Lower lobe of right lung (tissue), 2 donors: ENCODE measurements around the gene KCNK4. TPM values are rescaled to one million over a fixed set of nuclear protein-coding genes. Genes with fewer than 3 reads are reported as not detected.
A peak's percentile ranks its signal among the peaks of the same experiment; 100 is the strongest.

Experiments
- ATAC-seq, 2 donors: fragments of 200-7000 bp; cut with Tn5 transposase; one replicate each; pipeline ENCODE4 v1.9.1; 2020 to 2022; ENCODE audit warnings: mild to moderate bottlenecking in 2 of 2, moderate library complexity in 2 of 2
- DNase-seq: peaks from one replicate; pipeline ENCODE4 v3.0.0-alpha.2; 2020
- H3K27ac ChIP-seq: fragments of 200-600 bp; one replicate; pipeline ENCODE4 v1.8.0; 2022
- H3K27me3 ChIP-seq: fragments of 200-600 bp; one replicate; pipeline ENCODE4 v1.8.0; 2022; ENCODE audit warnings: low read depth
- H3K36me3 ChIP-seq: fragments of 200-600 bp; one replicate; pipeline ENCODE4 v1.8.0; 2022; ENCODE audit warnings: mild to moderate bottlenecking
- H3K4me1 ChIP-seq: fragments of 200-600 bp; one replicate; pipeline ENCODE4 v1.8.0; 2022
- H3K4me3 ChIP-seq: fragments of 200-600 bp; one replicate; pipeline ENCODE4 v1.8.0; 2022; ENCODE audit warnings: mild to moderate bottlenecking
- H3K9me3 ChIP-seq: fragments of 200-600 bp; one replicate; pipeline ENCODE4 v1.8.0; 2022
- intact Hi-C: fragments of 100-400 bp; cut with DNase I; formaldehyde crosslinking; loops from one replicate; pipeline ENCODE4 v1.11.0; 2022
- total RNA-seq: library from RNA; stranded (reverse); fragmentation: NEBNext Ultra II Directional; extraction: Animal tissue kit (Norgen Biotek cat#: 25700); gene quantifications from one replicate; pipeline ENCODE4 v1.2.1, GENCODE V29; 2021
- TF ChIP-seq, protein P1 (sequence below): fragments of 200-600 bp; IDR thresholded peaks from one replicate; pipeline ENCODE4 v1.8.0; 2022; ENCODE audit warnings: antibody characterized with exemption, mild to moderate bottlenecking
- donor health status: DM: no; HTN: yes; CAD: no; lungs with severe emphysema.

KCNK4 gene
- total RNA-seq, 1 donor from 2014 or later = not detected

DNA sequence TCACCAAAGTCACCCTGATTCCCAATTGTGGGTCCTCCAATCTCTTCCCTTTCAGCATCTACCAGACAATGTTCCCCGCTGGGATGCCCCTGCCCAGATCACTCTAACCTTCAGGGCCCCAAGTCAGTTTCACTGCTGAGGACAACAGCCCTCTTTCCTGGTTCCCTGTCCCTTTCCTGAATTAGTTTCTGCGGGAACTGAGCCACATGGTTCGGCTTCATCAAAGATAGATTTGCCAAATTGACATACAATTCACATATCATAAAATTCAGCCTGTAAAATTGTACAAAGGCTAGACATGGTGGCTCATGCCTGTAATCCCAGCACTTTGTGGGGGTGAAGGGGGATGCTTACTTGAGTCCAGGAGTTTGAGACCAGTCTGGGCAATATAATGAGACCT, 36.9 kb downstream of the KCNK4 start:
- DNase-seq = no peak
- Histone ChIP-seq H3K4me3 (no peak overlapping the region), H3K36me3 (no peaks in the 10 kb centered on the region), H3K27ac (no peak overlapping the region), H3K4me1 (peaks cover 17% of the 10 kb centered on the region), H3K9me3 (no peaks in the 10 kb centered on the region), H3K27me3 (no peaks in the 10 kb centered on the region)
- ATAC-seq = no peak
- intact Hi-C loops = no loop called here
- TF ChIP-seq, protein P1, sequence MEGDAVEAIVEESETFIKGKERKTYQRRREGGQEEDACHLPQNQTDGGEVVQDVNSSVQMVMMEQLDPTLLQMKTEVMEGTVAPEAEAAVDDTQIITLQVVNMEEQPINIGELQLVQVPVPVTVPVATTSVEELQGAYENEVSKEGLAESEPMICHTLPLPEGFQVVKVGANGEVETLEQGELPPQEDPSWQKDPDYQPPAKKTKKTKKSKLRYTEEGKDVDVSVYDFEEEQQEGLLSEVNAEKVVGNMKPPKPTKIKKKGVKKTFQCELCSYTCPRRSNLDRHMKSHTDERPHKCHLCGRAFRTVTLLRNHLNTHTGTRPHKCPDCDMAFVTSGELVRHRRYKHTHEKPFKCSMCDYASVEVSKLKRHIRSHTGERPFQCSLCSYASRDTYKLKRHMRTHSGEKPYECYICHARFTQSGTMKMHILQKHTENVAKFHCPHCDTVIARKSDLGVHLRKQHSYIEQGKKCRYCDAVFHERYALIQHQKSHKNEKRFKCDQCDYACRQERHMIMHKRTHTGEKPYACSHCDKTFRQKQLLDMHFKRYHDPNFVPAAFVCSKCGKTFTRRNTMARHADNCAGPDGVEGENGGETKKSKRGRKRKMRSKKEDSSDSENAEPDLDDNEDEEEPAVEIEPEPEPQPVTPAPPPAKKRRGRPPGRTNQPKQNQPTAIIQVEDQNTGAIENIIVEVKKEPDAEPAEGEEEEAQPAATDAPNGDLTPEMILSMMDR = no peak

- H3K4me3 ChIP-seq = no peak overlapping the region
- H3K9me3 ChIP-seq = no peaks in the 10 kb centered on the region
- ATAC-seq = no peak
- H3K4me1 ChIP-seq = peaks cover 21% of the 10 kb centered on the region
- intact Hi-C loops = no loop called here
- no peak for DNase-seq
- TF ChIP-seq, protein P1 = no peak
- H3K27ac ChIP-seq = no peak overlapping the region
- no peaks in the 10 kb centered on the region for H3K27me3 ChIP-seq
- no peaks in the 10 kb centered on the region for H3K36me3 ChIP-seq
These were observed 39.8 kb downstream of the KCNK4 start for GRCh38 chr11:64330888-64331287.

DNA sequence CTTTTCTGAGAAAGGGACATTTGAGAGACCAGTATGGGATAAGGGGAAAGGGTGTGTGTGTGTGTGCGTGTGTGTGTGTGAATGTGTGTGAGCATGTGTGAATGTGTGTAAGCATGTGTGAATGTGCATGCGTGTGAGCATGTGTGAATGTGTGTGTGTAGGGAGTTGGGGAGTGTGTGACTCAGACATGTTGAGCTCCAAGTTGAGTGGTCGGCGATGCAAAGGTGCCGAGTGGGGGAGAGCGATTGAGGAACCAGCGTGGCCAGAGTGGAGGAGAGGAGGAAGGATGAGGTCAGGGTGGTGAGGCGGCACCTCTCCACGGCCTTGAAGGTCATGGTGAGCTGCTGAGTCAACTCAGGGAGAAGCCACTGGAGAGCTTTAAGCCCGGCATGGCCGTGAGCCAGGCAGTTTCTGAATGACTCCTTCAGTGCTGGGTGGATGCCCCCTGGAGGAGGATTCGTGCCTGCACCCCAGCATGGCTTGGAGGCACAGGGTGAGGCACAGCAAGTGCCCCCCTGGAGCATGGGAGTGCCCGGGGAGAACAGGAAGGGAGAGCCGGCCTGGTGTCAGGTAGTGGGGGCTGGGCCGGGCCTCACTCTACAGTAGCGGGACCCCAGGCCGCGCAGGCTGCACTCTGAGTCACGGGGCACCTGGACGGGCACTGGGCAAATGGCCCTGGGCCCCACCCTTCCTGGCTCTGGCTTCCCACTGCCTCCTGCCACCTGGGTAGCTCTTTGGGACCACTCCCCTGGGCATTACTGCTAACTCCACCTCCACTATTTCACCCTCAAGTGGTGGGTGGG, 40.7 kb downstream of the KCNK4 start:
- peak; percentile 89 to 90 for ATAC-seq

DNA sequence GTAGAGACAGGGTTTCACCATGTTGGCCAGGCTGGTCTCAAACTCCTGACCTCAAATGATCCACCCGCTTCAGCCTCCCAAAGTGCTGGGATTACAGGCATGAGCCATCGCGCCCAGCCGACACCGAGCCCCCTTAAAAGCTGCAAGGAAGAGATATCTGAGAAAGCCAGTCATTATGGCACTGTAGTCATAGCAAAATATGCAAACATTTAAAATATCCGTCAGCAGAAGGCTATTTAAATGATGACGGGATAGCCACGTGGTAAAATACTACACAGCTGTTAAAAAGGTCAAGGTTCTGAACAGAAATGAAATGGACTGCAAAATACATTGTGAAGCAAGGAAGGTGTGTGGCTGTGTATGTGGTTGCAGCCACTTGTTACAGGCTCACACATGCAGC, 42.5 kb downstream of the KCNK4 start:
- Histone ChIP-seq H3K27me3 (no peaks in the 10 kb centered on the region), H3K9me3 (no peaks in the 10 kb centered on the region), H3K4me1 (peaks cover 21% of the 10 kb centered on the region), H3K36me3 (no peaks in the 10 kb centered on the region), H3K27ac (no peak overlapping the region), H3K4me3 (no peak overlapping the region)
- DNase-seq (no peak), ATAC-seq (no peak)
- TF ChIP-seq, protein P1 = no peak
- intact Hi-C loops = no loop called here

More for the DNA sequence above, 40.7 kb downstream of the KCNK4 start:
- Histone ChIP-seq H3K4me3 (no peak overlapping the region), H3K4me1 (peaks cover 21% of the 10 kb centered on the region), H3K27ac (peak overlapping the region; percentile 69), H3K36me3 (no peaks in the 10 kb centered on the region), H3K27me3 (no peaks in the 10 kb centered on the region), H3K9me3 (no peaks in the 10 kb centered on the region)
- peak; percentile 94 for DNase-seq
- intact Hi-C loops = no loop called here
- TF ChIP-seq, protein P1 = peak; percentile 70

GRCh38 chr11:64334764-64335735, 43.9 kb downstream of the KCNK4 start:
- DNase-seq (peak; percentile 79), ATAC-seq (peak; percentile 86 to 87)
- intact Hi-C loops = no loop called here
- Histone ChIP-seq H3K36me3 (no peaks in the 10 kb centered on the region), H3K4me1 (peaks cover 29% of the 10 kb centered on the region), H3K4me3 (no peak overlapping the region), H3K9me3 (no peaks in the 10 kb centered on the region), H3K27me3 (no peaks in the 10 kb centered on the region), H3K27ac (no peak overlapping the region)
- TF ChIP-seq, protein P1 = no peak
